GM10266 (cell line): ENCODE data around the gene USP54.
A peak's percentile ranks its signal among the peaks of the same experiment; 100 is the strongest.

Experiments
- DNase-seq: peaks from one replicate; pipeline ENCODE4 v3.0.0; 2012; ENCODE audit errors: extremely low spot score
- CTCF ChIP-seq: IDR thresholded peaks from 2 replicates; pipeline ENCODE4 v1.5.1; 2012; ENCODE audit warnings: mild to moderate bottlenecking, low read depth; ENCODE audit not compliant: control insufficient read depth, insufficient read depth; ENCODE audit errors: missing control alignments

USP54 gene

GRCh38 chr10:73517166-73517888 is 73.8 kb downstream of the USP54 start:
- TF ChIP-seq CTCF = no peak

GRCh38 chr10:73512207-73512743 is 78.9 kb downstream of the USP54 start:
- DNase-seq = no peak
- no peak for TF ChIP-seq CTCF

More at GRCh38 chr10:73517166-73517888, 73.8 kb downstream of the USP54 start:
- no peak for DNase-seq

- no peak for TF ChIP-seq CTCF
- no peak for DNase-seq
Observed at GRCh38 chr10:73509695-73510094, 81.4 kb downstream of the USP54 start.

GRCh38 chr10:73506491-73506890 is 84.7 kb downstream of the USP54 start:
- TF ChIP-seq CTCF = no peak
- DNase-seq = no peak

DNA sequence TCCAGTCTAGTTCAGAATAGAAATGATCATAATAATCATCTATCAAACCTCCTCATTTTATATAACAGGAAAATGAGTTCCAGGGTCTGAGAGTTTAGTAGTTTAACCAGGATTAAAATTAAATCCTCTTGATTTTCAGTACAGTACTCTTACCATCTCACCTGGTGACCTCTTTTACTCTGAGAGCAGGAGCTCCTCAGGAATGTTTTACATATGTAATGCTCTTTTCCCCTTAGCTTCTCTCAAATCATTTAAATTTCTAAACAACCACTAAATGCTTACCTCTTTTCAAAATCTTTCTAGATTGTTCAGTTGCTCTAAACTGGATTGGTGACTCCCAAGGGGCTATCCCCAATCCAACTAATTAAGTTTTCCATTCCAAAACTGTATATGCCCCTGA is 85.1 kb downstream of the USP54 start:
- TF ChIP-seq CTCF = no peak
- DNase-seq = no peak

DNA sequence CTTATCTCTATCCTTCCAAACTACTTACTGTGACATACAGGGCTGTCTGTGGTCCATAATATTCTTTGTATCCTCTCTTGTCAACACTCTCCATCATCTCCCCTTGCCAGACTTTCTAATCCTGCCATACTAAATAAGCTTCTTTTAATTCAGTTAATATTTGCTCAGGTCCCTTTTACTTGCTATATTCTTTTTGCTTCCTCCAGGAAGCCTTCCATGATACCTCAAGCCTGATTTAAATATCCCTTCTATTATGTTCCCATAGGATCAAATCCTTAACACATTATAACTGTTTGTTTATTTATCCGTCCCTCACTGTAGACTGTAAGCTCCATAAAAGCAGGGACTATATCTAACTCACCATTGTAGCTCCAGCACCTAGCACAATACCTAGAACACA is 88.1 kb downstream of the USP54 start:
- TF ChIP-seq CTCF = no peak
- no peak for DNase-seq

GRCh38 chr10:73501651-73502050 is 89.5 kb downstream of the USP54 start:
- DNase-seq = peak; percentile 24
- TF ChIP-seq CTCF = no peak
